Measurements from ENCODE around the gene VEZT. TPM values are rescaled to one million over a fixed set of nuclear protein-coding genes. Genes with fewer than 3 reads are reported as not detected.
"Not testable (repeated sequence)": the region's sequence is repeated elsewhere in the genome, so short reads cannot be mapped to it uniquely, and the experiment has no call there.

Gene VEZT
- total and polyA plus RNA-seq, 9 donors = 31.2 to 67.7 (median 52.8) TPM

DNA sequence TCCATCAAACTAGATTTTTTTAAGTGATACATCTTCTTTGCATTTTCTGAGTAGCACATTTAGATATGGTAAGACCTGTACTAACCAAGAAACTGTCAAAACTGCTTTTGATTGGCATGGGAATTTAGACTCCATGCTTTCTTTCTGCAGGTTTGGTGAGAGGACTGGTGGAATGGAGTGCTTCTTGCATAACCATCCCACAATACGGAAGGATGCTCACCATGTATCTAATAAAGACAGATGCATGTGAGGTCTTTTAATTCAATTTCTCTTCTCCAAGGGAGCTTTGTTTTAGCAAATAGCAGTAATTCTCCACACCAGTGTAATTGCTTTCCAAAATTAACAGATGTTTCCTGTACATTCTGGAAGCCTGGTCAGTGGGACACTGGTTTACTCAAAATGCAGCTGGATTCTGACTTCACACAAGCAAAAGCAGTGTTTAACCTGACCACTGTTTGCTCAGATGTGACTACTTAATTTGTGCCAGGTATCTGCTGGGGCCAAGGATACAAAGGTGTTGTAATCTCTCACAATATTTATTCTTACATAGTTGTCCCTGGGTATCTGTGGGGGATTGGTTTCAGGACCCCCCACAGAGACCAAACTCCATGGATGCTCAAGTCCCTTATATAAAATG, 26.4 kb upstream of the VEZT start:
- Histone ChIP-seq H3K36me3 (no peaks in the 10 kb centered on the region), H3K27ac (no peak overlapping the region), H3K4me3 (no peak overlapping the region), H3K4me1 (ENCODE audit: insufficient read depth) (peaks cover 7% of the 10 kb centered on the region), H3K27me3 (no peaks in the 10 kb centered on the region), H3K9me3 (no peaks in the 10 kb centered on the region)
- 14 to 39% (median 29%) methylated on average over 1 of the region's 1 CpG for WGBS, 3 donors
- TF ChIP-seq, protein P1, sequence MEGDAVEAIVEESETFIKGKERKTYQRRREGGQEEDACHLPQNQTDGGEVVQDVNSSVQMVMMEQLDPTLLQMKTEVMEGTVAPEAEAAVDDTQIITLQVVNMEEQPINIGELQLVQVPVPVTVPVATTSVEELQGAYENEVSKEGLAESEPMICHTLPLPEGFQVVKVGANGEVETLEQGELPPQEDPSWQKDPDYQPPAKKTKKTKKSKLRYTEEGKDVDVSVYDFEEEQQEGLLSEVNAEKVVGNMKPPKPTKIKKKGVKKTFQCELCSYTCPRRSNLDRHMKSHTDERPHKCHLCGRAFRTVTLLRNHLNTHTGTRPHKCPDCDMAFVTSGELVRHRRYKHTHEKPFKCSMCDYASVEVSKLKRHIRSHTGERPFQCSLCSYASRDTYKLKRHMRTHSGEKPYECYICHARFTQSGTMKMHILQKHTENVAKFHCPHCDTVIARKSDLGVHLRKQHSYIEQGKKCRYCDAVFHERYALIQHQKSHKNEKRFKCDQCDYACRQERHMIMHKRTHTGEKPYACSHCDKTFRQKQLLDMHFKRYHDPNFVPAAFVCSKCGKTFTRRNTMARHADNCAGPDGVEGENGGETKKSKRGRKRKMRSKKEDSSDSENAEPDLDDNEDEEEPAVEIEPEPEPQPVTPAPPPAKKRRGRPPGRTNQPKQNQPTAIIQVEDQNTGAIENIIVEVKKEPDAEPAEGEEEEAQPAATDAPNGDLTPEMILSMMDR (IDR thresholded peaks at IDR 0.05) = no peak
- TF ChIP-seq EP300 (IDR thresholded peaks at IDR 0.05) (no peak), POLR2A (IDR thresholded peaks at IDR 0.05) (no peak)
- intact Hi-C loops (cut with DNase I) = no loop called here
- no peak for DNase-seq

DNA sequence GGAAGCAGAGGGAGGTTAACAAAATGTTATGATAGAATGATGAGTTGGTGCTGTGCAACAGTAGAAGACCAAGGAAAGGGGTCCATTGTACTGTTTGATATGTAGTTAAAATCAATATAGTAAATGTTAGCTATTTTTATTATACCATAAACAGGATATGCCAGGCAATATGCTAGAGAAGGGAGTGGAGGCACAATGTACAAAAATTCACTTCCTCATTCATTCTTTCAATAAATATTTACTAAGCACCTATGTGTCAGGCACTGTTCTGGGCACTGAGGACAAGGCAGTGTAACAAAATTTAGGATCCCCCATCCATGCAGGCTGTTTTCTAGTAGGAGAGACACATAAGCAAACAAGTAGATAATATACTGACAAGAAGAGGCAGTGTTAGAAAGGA, 25.3 kb upstream of the VEZT start:
- TF ChIP-seq EP300 (IDR thresholded peaks at IDR 0.05) = no peak
- no peaks in the 10 kb centered on the region for H3K9me3 ChIP-seq
- peaks cover 7% of the 10 kb centered on the region for H3K4me1 ChIP-seq (ENCODE audit: insufficient read depth)
- no peak for DNase-seq
- no peaks in the 10 kb centered on the region for H3K27me3 ChIP-seq
- no peak overlapping the region for H3K4me3 ChIP-seq
- intact Hi-C loops (cut with DNase I) = no loop called here
- H3K36me3 ChIP-seq = no peaks in the 10 kb centered on the region
- H3K27ac ChIP-seq = no peak overlapping the region

DNA sequence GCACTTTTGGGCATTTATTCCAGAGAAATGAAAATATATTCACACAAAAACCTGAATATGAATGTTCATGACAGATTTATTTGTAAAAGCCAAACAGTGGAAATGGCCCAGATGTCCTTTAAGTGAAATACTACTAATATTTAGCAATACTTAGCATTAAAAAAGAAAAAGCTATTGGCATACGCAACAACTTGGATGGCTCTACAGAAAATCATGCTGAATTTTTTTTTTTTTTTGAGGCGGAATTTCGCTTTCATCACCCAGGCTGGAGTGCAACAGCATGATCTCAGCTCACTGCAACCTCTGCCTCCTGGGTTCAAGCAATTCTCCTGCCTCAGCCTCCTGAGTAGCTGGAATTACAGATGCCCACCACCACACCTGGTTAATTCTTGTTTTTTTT, 24.5 kb upstream of the VEZT start:
- DNase-seq = no peak
- WGBS, 3 donors = 89 to 99% (median 99%) methylated on average over 3 of the region's 3 CpGs

DNA sequence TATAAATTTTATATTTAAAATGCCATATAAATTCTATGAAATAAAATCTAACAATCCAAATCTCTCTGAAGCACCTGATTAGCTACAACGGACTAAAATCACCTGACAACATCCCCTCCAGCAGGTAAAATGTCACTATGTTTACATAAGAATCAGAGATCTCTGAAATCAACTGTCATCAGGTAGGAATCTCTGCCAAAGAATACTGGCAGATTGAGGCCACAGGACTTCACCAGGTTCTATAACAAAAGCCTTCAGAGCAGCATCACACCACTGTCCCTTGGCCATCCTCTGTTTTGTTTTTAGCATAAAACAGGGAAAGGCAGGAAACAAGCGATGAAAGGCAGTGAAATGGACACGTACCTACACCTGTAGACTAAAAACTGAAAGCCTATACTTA, 22.5 kb upstream of the VEZT start:
- intact Hi-C loops (cut with DNase I) = no loop called here
- Histone ChIP-seq H3K27me3 (no peaks in the 10 kb centered on the region), H3K27ac (no peak overlapping the region), H3K4me1 (ENCODE audit: insufficient read depth) (peaks cover 6% of the 10 kb centered on the region), H3K4me3 (no peak overlapping the region), H3K36me3 (no peaks in the 10 kb centered on the region), H3K9me3 (no peaks in the 10 kb centered on the region)
- TF ChIP-seq POLR2A (IDR thresholded peaks at IDR 0.05) (no peak), EP300 (IDR thresholded peaks at IDR 0.05) (no peak)
- TF ChIP-seq, protein P1 (IDR thresholded peaks at IDR 0.05) = no peak
- WGBS, 3 donors = 90 to 95% (median 94%) methylated on average over 3 of the region's 3 CpGs
- no peak for DNase-seq

More for the DNA sequence above, 24.5 kb upstream of the VEZT start:
- intact Hi-C loops (cut with DNase I) = no loop called here
- Histone ChIP-seq H3K9me3 (no peaks in the 10 kb centered on the region), H3K27me3 (no peaks in the 10 kb centered on the region), H3K27ac (no peak overlapping the region), H3K4me1 (ENCODE audit: insufficient read depth) (peaks cover 7% of the 10 kb centered on the region), H3K36me3 (no peaks in the 10 kb centered on the region), H3K4me3 (no peak overlapping the region)
- TF ChIP-seq, protein P1 (IDR thresholded peaks at IDR 0.05) = no peak
- TF ChIP-seq POLR2A (IDR thresholded peaks at IDR 0.05) (no peak), EP300 (IDR thresholded peaks at IDR 0.05) (no peak)

DNA sequence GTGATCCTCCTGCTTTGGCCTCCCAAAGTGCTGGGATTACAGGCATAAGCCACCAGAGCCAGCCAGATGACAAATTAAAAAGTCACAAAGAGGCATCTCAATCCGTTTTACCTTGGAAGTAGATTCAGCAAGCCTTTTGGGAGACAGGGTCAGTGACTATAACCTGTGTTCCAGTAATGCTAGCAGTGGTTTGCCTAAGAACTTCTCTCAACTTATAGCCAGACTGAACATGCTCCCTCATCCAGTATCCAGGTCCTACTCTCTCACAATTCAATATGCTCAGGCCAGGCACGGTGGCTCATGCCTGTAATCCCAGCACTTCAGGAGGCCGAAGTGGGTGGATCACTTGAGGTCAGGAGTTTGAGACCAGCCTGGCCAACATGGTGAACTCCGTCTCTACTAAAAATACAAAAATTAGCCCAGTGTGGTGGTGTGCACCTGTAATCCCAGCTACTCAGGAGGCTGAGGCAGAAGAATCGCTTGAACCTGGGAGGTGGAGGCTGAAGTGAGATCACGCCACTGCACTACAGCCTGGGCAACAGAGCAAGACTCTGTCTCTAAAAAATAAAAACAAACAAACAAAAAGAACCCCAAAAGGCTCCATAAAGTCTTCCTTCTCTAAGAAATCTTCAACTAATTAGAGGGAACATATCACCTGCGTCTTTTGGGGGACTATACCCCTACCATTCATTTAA, 20.6 kb upstream of the VEZT start:
- DNase-seq = not testable (repeated sequence)

More for the DNA sequence above, 20.6 kb upstream of the VEZT start:
- H3K27me3 ChIP-seq; H3K9me3 ChIP-seq; intact Hi-C loops (cut with DNase I); H3K4me3 ChIP-seq; H3K36me3 ChIP-seq; H3K4me1 ChIP-seq (ENCODE audit: insufficient read depth); H3K27ac ChIP-seq: not testable (repeated sequence)
- 93 to 97% (median 96%) methylated on average over 7 of the region's 7 CpGs for WGBS, 3 donors

All from ovary (tissue), 9 donors.